Keratinocyte (primary cell): ENCODE results near the gene ACTR1B. TPM values are rescaled to one million over a fixed set of nuclear protein-coding genes. Genes with fewer than 3 reads are reported as not detected.
"Not testable (repeated sequence)": the region's sequence is repeated elsewhere in the genome, so short reads cannot be mapped to it uniquely, and the experiment has no call there.

ENCODE experiments used
- DNase-seq: peaks from one replicate; pipeline ENCODE4 v3.0.0-alpha.2; 2011; ENCODE audit warnings: low read depth, missing footprints, low spot score
- FAIRE-seq: peaks from 2 replicates; lab custom pipeline; 2011; peaks lifted over from hg19 to GRCh38; lab: Jason Lieb, UNC
- H2AFZ ChIP-seq: 2 replicates; pipeline ENCODE4 v1.6.0; 2012; ENCODE audit warnings: low read length, control low read depth, inconsistent platforms; ENCODE audit not compliant: control insufficient read depth
- H3K27ac ChIP-seq: 2 replicates; pipeline ENCODE4 v1.5.1; 2011; ENCODE audit warnings: low read length; ENCODE audit not compliant: control insufficient read depth, insufficient read depth
- H3K27me3 ChIP-seq: 3 replicates; pipeline ENCODE4 v1.6.0; 2011; ENCODE audit warnings: low read length; ENCODE audit not compliant: control insufficient read depth, insufficient read depth; ENCODE audit errors: extremely low read depth
- H3K36me3 ChIP-seq, 2 experiments: 2 replicates in 1 of 2; 3 replicates in 1 of 2; pipeline ENCODE4 v1.5.1; 2011; ENCODE audit warnings: low read length in 2 of 2, mild to moderate bottlenecking in 1 of 2; ENCODE audit not compliant: control insufficient read depth in 2 of 2, insufficient read depth in 2 of 2; ENCODE audit errors: extremely low read depth in 1 of 2
- H3K4me1 ChIP-seq: 3 replicates; pipeline ENCODE4 v1.5.1; 2011; ENCODE audit warnings: low read length; ENCODE audit not compliant: control insufficient read depth, insufficient read depth; ENCODE audit errors: extremely low read depth
- H3K4me2 ChIP-seq: 3 replicates; pipeline ENCODE4 v1.6.0; 2011; ENCODE audit warnings: low read depth, low read length; ENCODE audit not compliant: control insufficient read depth, insufficient read depth; ENCODE audit errors: extremely low read depth
- H3K4me3 ChIP-seq, 3 experiments: fragments of 200-600 bp in 1 of 3; sonication (generic) in 1 of 3; 2 replicates in 2 of 3; 3 replicates in 1 of 3; pipeline ENCODE4 v1.5.1; 2011 to 2016; ENCODE audit warnings: low read length in 3 of 3, mild to moderate bottlenecking in 3 of 3, control low read depth in 2 of 3, inconsistent platforms in 1 of 3, low read depth in 1 of 3, mixed read lengths in 1 of 3, mixed run types in 1 of 3, moderate library complexity in 1 of 3; ENCODE audit not compliant: control insufficient read depth in 2 of 3, insufficient read depth in 2 of 3; ENCODE audit errors: extremely low read depth in 1 of 3
- H3K79me2 ChIP-seq: 2 replicates; pipeline ENCODE4 v1.6.0; 2012; ENCODE audit warnings: low read length; ENCODE audit not compliant: control insufficient read depth, insufficient read depth
- H3K9ac ChIP-seq: 3 replicates; pipeline ENCODE4 v1.6.0; 2011; ENCODE audit warnings: low read length; ENCODE audit not compliant: control insufficient read depth, insufficient read depth; ENCODE audit errors: extremely low read depth
- H3K9me1 ChIP-seq: 3 replicates; pipeline ENCODE4 v1.6.0; 2011; ENCODE audit warnings: low read length; ENCODE audit not compliant: control insufficient read depth, insufficient read depth; ENCODE audit errors: extremely low read depth
- H3K9me3 ChIP-seq: 2 replicates; pipeline ENCODE4 v1.5.1; 2012; ENCODE audit warnings: low read depth, low read length; ENCODE audit not compliant: control insufficient read depth
- H4K20me1 ChIP-seq: 3 replicates; pipeline ENCODE4 v1.6.0; 2011; ENCODE audit warnings: low read length; ENCODE audit not compliant: control insufficient read depth, insufficient read depth; ENCODE audit errors: extremely low read depth
- CTCF ChIP-seq, 3 experiments: IDR thresholded peaks in 1 of 3; conservative IDR thresholded peaks in 1 of 3; optimal IDR thresholded peaks in 1 of 3; 2 replicates in 2 of 3; 3 replicates in 1 of 3; pipeline versions ENCODE3 to v1.5.1; 2011; ENCODE audit warnings: low read length in 3 of 3, mild to moderate bottlenecking in 3 of 3, moderate library complexity in 2 of 3, control low read depth in 1 of 3, inconsistent platforms in 1 of 3; ENCODE audit not compliant: insufficient read depth in 2 of 3; ENCODE audit errors: extremely low read depth in 1 of 3
- EZH2 ChIP-seq: IDR thresholded peaks from one replicate; pipeline ENCODE4 v1.6.1; 2012; ENCODE audit warnings: inconsistent platforms, mild to moderate bottlenecking, low read length, moderate library complexity
- dilution Hi-C: fragments of 300-500 bp; cut with MboI; formaldehyde crosslinking; loops from one replicate; pipeline ENCODE4 v1.7.0; 2020; ENCODE audit warnings: low sequenced_read_pairs; ENCODE audit not compliant: extremely low pct_ligation_motif_present
- polyA plus RNA-seq, 5 experiments: library from polyadenylated mRNA; depleted of rRNA in 3 of 5; stranded (reverse) in 3 of 5; stranded (forward) in 1 of 5; unstranded in 1 of 5; fragments of >200 nt; gene quantifications; 1 replicate in 1 of 5; 2 replicates in 3 of 5; 3 replicates in 1 of 5; pipeline versions ENCODE4 v1.2.1 to v1.2.3, GENCODE V29; 2011 to 2012; ENCODE audit warnings: missing spikeins in 2 of 5, low read depth in 1 of 5, low replicate concordance in 1 of 5

ACTR1B gene
- polyA plus RNA-seq, 1 donor (not counting 4 experiments of a cell fraction or from before 2014, with no cell fraction given) = 20.6 TPM

- Histone ChIP-seq H3K4me1 (no peaks in the 10 kb centered on the region), H3K9me1 (no peaks in the 10 kb centered on the region), H3K9ac (no peak overlapping the region), H3K36me3 (no peaks in the 10 kb centered on the region), H3K4me3 (no peak overlapping the region), H3K27ac (no peak overlapping the region), H3K27me3 (no peaks in the 10 kb centered on the region), H3K79me2 (no peaks in the 10 kb centered on the region), H3K4me2 (no peak overlapping the region), H3K9me3 (no peaks in the 10 kb centered on the region), H4K20me1 (no peaks in the 10 kb centered on the region), H2AFZ (no peak overlapping the region)
- DNase-seq (no peak), FAIRE-seq (no peak)
- TF ChIP-seq CTCF (optimal IDR thresholded peaks at IDR 0.05 in 1 of 3, IDR thresholded peaks at IDR 0.05 in 1 of 3, conservative IDR thresholded peaks at IDR 0.05 in 1 of 3; ENCODE audit: extremely low read depth in 1 of 3, insufficient read depth in 2 of 3, low read length in 3 of 3) = no peak
- TF ChIP-seq EZH2 = no peak
- dilution Hi-C loops = no loop called here
These were observed 10.1 kb upstream of the ACTR1B start for GRCh38 chr2:97673915-97674283.

GRCh38 chr2:97673182-97673914, 9.5 kb upstream of the ACTR1B start:
- Histone ChIP-seq H3K4me3 (no peak overlapping the region), H3K9me3 (no peaks in the 10 kb centered on the region), H3K27me3 (no peaks in the 10 kb centered on the region), H3K9ac (no peak overlapping the region), H2AFZ (no peak overlapping the region), H3K36me3 (no peaks in the 10 kb centered on the region), H3K79me2 (no peaks in the 10 kb centered on the region), H3K9me1 (no peaks in the 10 kb centered on the region), H4K20me1 (no peaks in the 10 kb centered on the region), H3K4me1 (no peaks in the 10 kb centered on the region), H3K4me2 (no peak overlapping the region), H3K27ac (no peak overlapping the region)
- DNase-seq (no peak), FAIRE-seq (no peak)
- dilution Hi-C loops = no loop called here
- TF ChIP-seq EZH2 (no peak), CTCF (optimal IDR thresholded peaks at IDR 0.05 in 1 of 3, IDR thresholded peaks at IDR 0.05 in 1 of 3, conservative IDR thresholded peaks at IDR 0.05 in 1 of 3; ENCODE audit: extremely low read depth in 1 of 3, insufficient read depth in 2 of 3, low read length in 3 of 3) (no peak)

GRCh38 chr2:97672606-97673140, 8.8 kb upstream of the ACTR1B start:
- FAIRE-seq = not testable (repeated sequence)

More at GRCh38 chr2:97672606-97673140, 8.8 kb upstream of the ACTR1B start:
- H3K9ac ChIP-seq, H3K79me2 ChIP-seq, dilution Hi-C loops, H3K4me1 ChIP-seq, H4K20me1 ChIP-seq, H3K4me3 ChIP-seq, DNase-seq, H2AFZ ChIP-seq, H3K4me2 ChIP-seq, H3K9me3 ChIP-seq, H3K27me3 ChIP-seq, H3K27ac ChIP-seq, H3K9me1 ChIP-seq, H3K36me3 ChIP-seq: not testable (repeated sequence)
